ENCODE measurements around the gene PRELP. TPM values are rescaled to one million over a fixed set of nuclear protein-coding genes. Genes with fewer than 3 reads are reported as not detected.

The PRELP gene
- total and polyA plus RNA-seq, 2 experiments from 2014 or later: 0.26 TPM; not detected in 1

DNA sequence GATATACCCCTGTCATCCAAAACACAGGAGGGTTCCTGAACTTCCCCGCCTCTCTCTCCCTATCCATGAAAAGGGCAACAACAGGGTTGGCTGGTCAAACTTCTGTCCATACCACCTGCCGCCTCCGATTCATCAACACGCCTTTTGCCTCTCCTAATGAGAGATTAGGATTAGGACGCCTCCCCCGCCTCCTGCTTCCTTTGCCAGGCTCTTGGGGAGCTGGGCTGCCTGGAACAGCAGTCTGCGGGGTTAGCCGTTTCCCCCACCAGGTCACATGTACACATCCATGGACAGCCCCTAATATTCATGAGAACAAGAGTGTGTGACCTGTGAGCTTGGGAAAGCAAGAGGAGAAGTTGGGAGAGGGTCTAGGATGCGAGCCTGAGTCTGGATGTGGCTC lies 16.1 kb downstream of the PRELP start:
- H3K4me1 ChIP-seq (ENCODE audit: low read depth): no peaks in the 10 kb centered on the region
- no peaks in the 10 kb centered on the region for H3K9me3 ChIP-seq (ENCODE audit: low read depth)
- no peak overlapping the region for H3K27ac ChIP-seq
- TF ChIP-seq CTCF (IDR thresholded peaks at IDR 0.05; ENCODE audit: low read depth, low read length): no peak
- H3K4me3 ChIP-seq: no peak overlapping the region
- no peak for DNase-seq (ENCODE audit: low read depth in 1 of 2, low spot score in 1 of 2)
- peaks cover 13% of the 10 kb centered on the region for H3K27me3 ChIP-seq
- no peaks in the 10 kb centered on the region for H3K36me3 ChIP-seq

- Histone ChIP-seq H3K36me3 (no peaks in the 10 kb centered on the region), H3K4me1 (ENCODE audit: low read depth) (no peaks in the 10 kb centered on the region), H3K4me3 (no peak overlapping the region), H3K27me3 (peaks cover 13% of the 10 kb centered on the region), H3K9me3 (ENCODE audit: low read depth) (no peaks in the 10 kb centered on the region), H3K27ac (no peak overlapping the region)
- DNase-seq (ENCODE audit: low read depth in 1 of 2, low spot score in 1 of 2): no peak
- TF ChIP-seq CTCF (IDR thresholded peaks at IDR 0.05; ENCODE audit: low read depth, low read length): no peak
Observed at GRCh38 chr1:203492082-203492747, 16.6 kb downstream of the PRELP start.

DNA sequence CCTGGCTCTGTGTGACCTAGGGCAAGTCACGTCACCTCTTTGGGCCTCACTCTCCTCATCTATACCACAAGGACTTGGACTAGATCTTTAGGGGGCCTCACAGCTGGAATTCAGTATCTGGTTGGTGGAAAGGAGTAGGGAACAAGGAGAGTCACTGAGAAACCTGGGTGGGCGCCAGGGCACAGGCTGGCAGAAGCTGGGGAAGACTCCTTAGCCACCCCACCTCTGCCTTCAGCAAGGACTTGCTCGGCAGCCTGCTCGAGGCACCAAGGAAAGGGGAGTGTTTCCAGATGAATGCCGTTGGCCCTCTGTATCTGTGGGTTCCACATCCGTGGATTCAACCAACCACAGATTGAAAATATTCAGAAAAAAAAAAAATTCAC lies 17.1 kb downstream of the PRELP start:
- Histone ChIP-seq H3K4me3 (no peak overlapping the region), H3K27ac (no peak overlapping the region), H3K27me3 (peaks cover 13% of the 10 kb centered on the region), H3K9me3 (ENCODE audit: low read depth) (no peaks in the 10 kb centered on the region), H3K36me3 (no peaks in the 10 kb centered on the region), H3K4me1 (ENCODE audit: low read depth) (no peaks in the 10 kb centered on the region)
- no peak for TF ChIP-seq CTCF (IDR thresholded peaks at IDR 0.05; ENCODE audit: low read depth, low read length)
- DNase-seq (ENCODE audit: low read depth in 1 of 2, low spot score in 1 of 2): no peak

DNA sequence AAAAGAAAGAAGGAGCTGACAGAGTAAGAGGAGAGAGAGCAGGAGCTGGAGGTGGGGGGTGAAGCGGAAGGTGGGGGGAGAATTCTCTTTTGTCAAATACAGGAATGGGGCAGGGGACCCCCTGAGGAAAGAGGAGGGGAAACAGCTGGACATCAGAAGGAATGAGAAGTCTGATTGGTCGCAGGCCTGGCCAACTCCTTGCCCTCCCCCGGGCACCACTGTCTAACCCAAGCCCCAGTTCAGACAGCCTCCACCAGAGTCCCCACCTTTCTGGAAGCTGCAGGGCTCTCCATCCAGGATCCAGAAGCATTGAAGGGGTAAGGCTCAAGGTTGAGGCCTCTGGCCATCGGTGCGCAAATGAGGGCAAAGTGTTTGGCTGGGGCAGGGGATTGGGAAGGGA lies 18.3 kb downstream of the PRELP start, which contains the start of gene OPTC:
OPTC (plus strand) TSS at position 253 of the 400 bp plus-strand sequence. CDS start 1,853 bp downstream, outside the sequence.
- Histone ChIP-seq H3K4me3 (no peak within 1 kb of the TSS), H3K27me3 (peaks cover 17% of the 10 kb centered on the region), H3K9me3 (ENCODE audit: low read depth) (no peaks in the 10 kb centered on the region), H3K27ac (no peak within 1 kb of the TSS), H3K36me3 (no peaks in the 10 kb centered on the region), H3K4me1 (ENCODE audit: low read depth) (no peaks in the 10 kb centered on the region)
- no peak for TF ChIP-seq CTCF (IDR thresholded peaks at IDR 0.05; ENCODE audit: low read depth, low read length)
- DNase-seq (ENCODE audit: low read depth in 1 of 2, low spot score in 1 of 2): no peak

DNA sequence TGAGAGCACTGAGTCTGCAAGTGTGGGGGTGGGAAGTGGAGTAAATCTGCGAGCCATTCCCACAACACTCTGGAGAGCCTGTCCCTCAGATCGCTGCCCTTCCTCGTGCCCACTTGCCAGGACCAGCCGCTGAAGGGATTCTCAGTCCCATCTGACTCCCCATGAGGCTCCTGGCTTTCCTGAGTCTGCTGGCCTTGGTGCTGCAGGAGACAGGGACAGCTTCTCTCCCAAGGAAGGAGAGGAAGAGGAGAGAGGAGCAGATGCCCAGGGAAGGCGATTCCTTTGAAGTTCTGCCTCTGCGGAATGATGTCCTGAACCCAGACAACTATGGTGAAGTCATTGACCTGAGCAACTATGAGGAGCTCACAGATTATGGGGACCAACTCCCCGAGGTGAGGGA lies 20.2 kb downstream of the PRELP start:
- no peak for DNase-seq (ENCODE audit: low read depth in 1 of 2, low spot score in 1 of 2)
- Histone ChIP-seq H3K9me3 (ENCODE audit: low read depth) (no peaks in the 10 kb centered on the region), H3K4me3 (no peak overlapping the region), H3K4me1 (ENCODE audit: low read depth) (no peaks in the 10 kb centered on the region), H3K36me3 (no peaks in the 10 kb centered on the region), H3K27ac (no peak overlapping the region), H3K27me3 (peaks cover 14% of the 10 kb centered on the region)
- TF ChIP-seq CTCF (IDR thresholded peaks at IDR 0.05; ENCODE audit: low read depth, low read length): no peak

All from cardiac muscle cell (in vitro differentiated cells and primary cell).